A549 (cell line): ENCODE measurements around the gene DACH1. TPM values are rescaled to one million over a fixed set of nuclear protein-coding genes. Genes with fewer than 3 reads are reported as not detected.
A peak's percentile ranks its signal among the peaks of the same experiment; 100 is the strongest.

Source experiments
- ATAC-seq, 2 experiments: fragments of 200-7000 bp in 1 of 2; fragments of >200 bp in 1 of 2; cut with Nextera tagmentation in 1 of 2; cut with Tn5 transposase in 1 of 2; 3 replicates each; pipeline versions ENCODE4 v1.8.0 to v1.9.1; 2018 to 2020; ENCODE audit warnings: mild to moderate bottlenecking in 1 of 2, moderate library complexity in 1 of 2
- CTCF ChIA-PET: fragments of 300-600 bp; sonication (Branson Sonifier 250); formaldehyde crosslinking; extraction: SDS; loops from one replicate; lab custom pipeline; 2021; ENCODE audit warnings: antibody characterized with exemption, inconsistent platforms; lab: Yijun Ruan, JAX
- POLR2A ChIA-PET: fragments of 350-600 bp; formaldehyde crosslinking; extraction: SDS; loops from one replicate; lab custom pipeline; 2021; ENCODE audit warnings: antibody characterized with exemption, inconsistent platforms; lab: Yijun Ruan, JAX
- DNase-seq, 2 experiments: peaks; one replicate each; pipeline versions ENCODE4 v3.0.0 to v3.0.0-alpha.2; 2011 to 2016; ENCODE audit warnings: low read depth in 1 of 2, low spot score in 1 of 2
- FAIRE-seq: peaks from 2 replicates; lab custom pipeline; 2011; peaks lifted over from hg19 to GRCh38; lab: Jason Lieb, UNC
- H3K27ac ChIP-seq, 2 experiments: fragments of >200 bp; sonication (Bioruptor Twin); formaldehyde crosslinking; 3 replicates each; pipeline ENCODE4 v1.5.1; 2016 to 2017
- H3K4me1 ChIP-seq: fragments of >200 bp; sonication (Bioruptor Twin); formaldehyde crosslinking; 3 replicates; pipeline ENCODE4 v1.6.1; 2016
- H3K4me2 ChIP-seq: fragments of >200 bp; sonication (Bioruptor Twin); formaldehyde crosslinking; 3 replicates; pipeline ENCODE4 v1.6.1; 2016
- H3K4me3 ChIP-seq: fragments of >200 bp; sonication (Bioruptor Twin); formaldehyde crosslinking; 3 replicates; pipeline ENCODE4 v1.5.1; 2016
- H3K9me3 ChIP-seq: fragments of >200 bp; sonication (Bioruptor Twin); formaldehyde crosslinking; 3 replicates; pipeline ENCODE4 v1.6.1; 2016
- BHLHE40 ChIP-seq: IDR thresholded peaks from 2 replicates; pipeline ENCODE4 v1.6.1; 2012; ENCODE audit warnings: low read depth, low read length, inconsistent platforms
- CEBPB ChIP-seq, 2 experiments: fragments of >200 bp in 1 of 2; sonication (Bioruptor Twin) in 1 of 2; formaldehyde crosslinking in 1 of 2; IDR thresholded peaks; 2 replicates each; pipeline ENCODE4 v1.6.1; 2012 to 2016
- EP300 ChIP-seq, 2 experiments: fragments of >200 bp; sonication (Bioruptor Twin); formaldehyde crosslinking; IDR thresholded peaks; 2 replicates in 1 of 2; 3 replicates in 1 of 2; pipeline ENCODE4 v1.6.1; 2016 to 2017
- FOSB ChIP-seq: fragments of 250-450 bp; sonication (Bioruptor Pico); IDR thresholded peaks from 2 replicates; pipeline ENCODE4 v1.5.0; 2020; ENCODE audit warnings: mild to moderate bottlenecking, moderate library complexity
- GATA3 ChIP-seq: IDR thresholded peaks from 2 replicates; pipeline ENCODE4 v1.6.1; 2012; ENCODE audit warnings: borderline replicate concordance
- HES2 ChIP-seq: fragments of >200 bp; sonication (Bioruptor Twin); formaldehyde crosslinking; IDR thresholded peaks from 2 replicates; pipeline ENCODE4 v1.6.1; 2016
- HOXB5 ChIP-seq: fragments of 250-450 bp; sonication (Bioruptor Pico); IDR thresholded peaks from 2 replicates; pipeline ENCODE4 v1.5.0; 2020; ENCODE audit warnings: mild to moderate bottlenecking, moderate library complexity
- MAFK ChIP-seq: fragments of 450-650 bp; IDR thresholded peaks from 2 replicates; pipeline ENCODE4 v1.6.1; 2014; ENCODE audit not compliant: partially characterized antibody
- NFE2L2 ChIP-seq: fragments of 150-350 bp; conservative IDR thresholded peaks from 2 replicates; pipeline ENCODE4 v1.6.1; 2014; ENCODE audit warnings: low read length
- NPAS2 ChIP-seq: fragments of 250-450 bp; sonication (Bioruptor Pico); IDR thresholded peaks from 2 replicates; pipeline ENCODE4 v1.8.0; 2022; ENCODE audit warnings: mild to moderate bottlenecking, moderate library complexity, borderline replicate concordance
- RAD21 ChIP-seq, 2 experiments: fragments of >200 bp in 1 of 2; sonication (Bioruptor Twin) in 1 of 2; formaldehyde crosslinking in 1 of 2; IDR thresholded peaks in 1 of 2; conservative IDR thresholded peaks in 1 of 2; 2 replicates in 1 of 2; 3 replicates in 1 of 2; pipeline ENCODE4 v1.6.1; 2012 to 2018; ENCODE audit warnings: inconsistent platforms in 1 of 2
- RFX5 ChIP-seq: fragments of 450-650 bp; IDR thresholded peaks from 2 replicates; pipeline ENCODE4 v1.7.1; 2014; ENCODE audit warnings: antibody characterized with exemption, mild to moderate bottlenecking, moderate library complexity
- SMC3 ChIP-seq: fragments of >200 bp; sonication (Bioruptor Twin); formaldehyde crosslinking; IDR thresholded peaks from 3 replicates; pipeline ENCODE4 v1.6.1; 2018; ENCODE audit warnings: inconsistent platforms
- ZC3H11A ChIP-seq: fragments of 450-650 bp; IDR thresholded peaks from 2 replicates; pipeline ENCODE4 v1.6.1; 2014; ENCODE audit warnings: antibody characterized with exemption, mild to moderate bottlenecking
- ZSCAN20 ChIP-seq: fragments of 250-450 bp; sonication (Bioruptor Pico); IDR thresholded peaks from 2 replicates; pipeline ENCODE4 v1.8.0; 2022; ENCODE audit warnings: mild to moderate bottlenecking, moderate library complexity
- WGBS: methylation state at CpG from one replicate; pipeline ENCODE4 v1.1.6; 2017; ENCODE audit errors: missing lambda C conversion rate; 5-methylcytosine and 5-hydroxymethylcytosine counted together
- polyA plus RNA-seq, 4 experiments: library from polyadenylated mRNA; depleted of rRNA in 3 of 4; stranded (reverse); fragments of >200 nt; fragmentation: RNase III in 1 of 4; extraction: RNeasy Plus Mini Kit Qiagen cat#74134 plus additional on column Dnase treatment in 1 of 4; gene quantifications; 2 replicates in 3 of 4; 3 replicates in 1 of 4; pipeline ENCODE4 v1.2.3, GENCODE V29; 2011 to 2017
- TF ChIP-seq, protein P1 (sequence below): fragments of >200 bp; sonication (Bioruptor Twin); formaldehyde crosslinking; IDR thresholded peaks from 3 replicates; pipeline ENCODE4 v1.5.1; 2016
- TF ChIP-seq, protein P2 (sequence below): IDR thresholded peaks from 2 replicates; pipeline ENCODE4 v1.6.1; 2012

Gene DACH1
- polyA plus RNA-seq, 2 of the 4 experiments (the other 2 are of a cell fraction): not detected

GRCh38 chr13:71481046-71481445 lies 386.0 kb downstream of the DACH1 start:
- H3K9me3 ChIP-seq: no peaks in the 10 kb centered on the region
- H3K4me1 ChIP-seq: no peaks in the 10 kb centered on the region
- TF ChIP-seq, protein P1, sequence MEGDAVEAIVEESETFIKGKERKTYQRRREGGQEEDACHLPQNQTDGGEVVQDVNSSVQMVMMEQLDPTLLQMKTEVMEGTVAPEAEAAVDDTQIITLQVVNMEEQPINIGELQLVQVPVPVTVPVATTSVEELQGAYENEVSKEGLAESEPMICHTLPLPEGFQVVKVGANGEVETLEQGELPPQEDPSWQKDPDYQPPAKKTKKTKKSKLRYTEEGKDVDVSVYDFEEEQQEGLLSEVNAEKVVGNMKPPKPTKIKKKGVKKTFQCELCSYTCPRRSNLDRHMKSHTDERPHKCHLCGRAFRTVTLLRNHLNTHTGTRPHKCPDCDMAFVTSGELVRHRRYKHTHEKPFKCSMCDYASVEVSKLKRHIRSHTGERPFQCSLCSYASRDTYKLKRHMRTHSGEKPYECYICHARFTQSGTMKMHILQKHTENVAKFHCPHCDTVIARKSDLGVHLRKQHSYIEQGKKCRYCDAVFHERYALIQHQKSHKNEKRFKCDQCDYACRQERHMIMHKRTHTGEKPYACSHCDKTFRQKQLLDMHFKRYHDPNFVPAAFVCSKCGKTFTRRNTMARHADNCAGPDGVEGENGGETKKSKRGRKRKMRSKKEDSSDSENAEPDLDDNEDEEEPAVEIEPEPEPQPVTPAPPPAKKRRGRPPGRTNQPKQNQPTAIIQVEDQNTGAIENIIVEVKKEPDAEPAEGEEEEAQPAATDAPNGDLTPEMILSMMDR: no peak
- TF ChIP-seq CEBPB (IDR thresholded peaks at IDR 0.05): no peak
- TF ChIP-seq RAD21 (conservative IDR thresholded peaks at IDR 0.05 in 1 of 2, IDR thresholded peaks at IDR 0.05 in 1 of 2): no peak
- TF ChIP-seq NFE2L2: no peak
- TF ChIP-seq HES2: no peak
- TF ChIP-seq EP300 (IDR thresholded peaks at IDR 0.05): no peak
- TF ChIP-seq NPAS2 (CRISPR knock-in tag): no peak
- TF ChIP-seq, protein P2, sequence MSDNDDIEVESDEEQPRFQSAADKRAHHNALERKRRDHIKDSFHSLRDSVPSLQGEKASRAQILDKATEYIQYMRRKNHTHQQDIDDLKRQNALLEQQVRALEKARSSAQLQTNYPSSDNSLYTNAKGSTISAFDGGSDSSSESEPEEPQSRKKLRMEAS: no peak
- no peak for TF ChIP-seq GATA3
- no peak for TF ChIP-seq ZSCAN20 (CRISPR knock-in tag)
- TF ChIP-seq FOSB (CRISPR knock-in tag): no peak
- TF ChIP-seq, all 56 proteins: peak for 0
- no peak overlapping the region for H3K27ac ChIP-seq
- FAIRE-seq (no peak), DNase-seq (no peak), ATAC-seq (no peak)
- H3K4me3 ChIP-seq: no peak overlapping the region
- ChIA-PET POLR2A (no interaction called here), CTCF (no interaction called here)
- H3K4me2 ChIP-seq: no peak overlapping the region
- WGBS: 0% methylated on average over 1 of the region's 1 CpG

DNA sequence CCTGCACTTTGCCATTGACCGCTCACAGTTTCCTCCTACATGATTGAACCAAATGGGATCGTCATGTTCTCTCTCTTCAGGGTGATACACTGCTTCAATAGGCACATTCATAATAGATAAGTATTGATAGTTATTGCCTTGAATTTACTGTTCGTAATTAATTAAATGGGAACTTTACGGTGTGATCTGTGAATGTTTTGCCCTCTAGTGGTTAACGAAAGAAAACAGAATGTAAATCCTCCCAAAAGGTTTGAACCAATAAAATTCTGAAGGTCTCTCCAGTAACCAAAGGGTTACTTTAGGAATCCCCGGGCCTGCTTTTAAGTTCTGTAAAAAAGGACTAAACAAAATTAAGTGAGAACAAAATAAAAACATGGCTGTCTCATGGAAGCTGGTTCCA lies 389.3 kb downstream of the DACH1 start:
- ChIA-PET POLR2A (no interaction called here), CTCF (interaction anchor here (0.6 kb wide), 1 partner anchor 21 kb away, joined by 3 read pairs; no protein-coding TSS in a partner anchor)
- H3K27ac ChIP-seq: no peak overlapping the region
- H3K4me1 ChIP-seq: no peaks in the 10 kb centered on the region
- TF ChIP-seq EP300 (IDR thresholded peaks at IDR 0.05): no peak
- TF ChIP-seq RAD21 (conservative IDR thresholded peaks at IDR 0.05 in 1 of 2, IDR thresholded peaks at IDR 0.05 in 1 of 2): 0 out of 5 replicates have a peak, but pooled peaks of 1 of the 2 experiments have one; percentile 18
- TF ChIP-seq, protein P1: peak; percentile 45; the same call in 2 of the 3 replicates
- peak; percentile 32; the same call in 1 of the 3 replicates for TF ChIP-seq SMC3
- 23% methylated on average over 6 of the region's 6 CpGs for WGBS
- H3K9me3 ChIP-seq: no peaks in the 10 kb centered on the region
- 0 out of 3 replicates have a peak overlapping the region, but pooled peaks have one; percentile 18 for H3K4me2 ChIP-seq
- no peak overlapping the region for H3K4me3 ChIP-seq
- no peak for ATAC-seq
- DNase-seq: no peak
- FAIRE-seq: no peak

DNA sequence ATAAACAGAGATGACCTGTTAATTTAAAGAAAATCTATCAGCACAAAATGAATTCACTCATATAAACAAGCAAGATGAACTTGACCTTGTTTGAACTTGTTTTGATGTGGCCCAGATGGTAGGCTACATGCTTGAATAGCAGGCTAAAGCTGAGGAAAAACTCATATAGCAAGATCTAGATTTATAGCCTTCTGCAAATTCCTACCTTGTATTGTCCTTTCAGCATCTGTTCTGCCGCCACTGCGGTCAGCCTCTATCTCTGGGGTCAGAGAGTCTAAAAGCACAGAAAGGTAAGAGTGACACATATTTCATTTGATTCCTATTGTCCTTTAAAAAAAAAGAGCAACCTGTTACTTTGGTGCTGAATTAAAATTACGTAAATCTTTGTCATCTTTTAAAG lies 392.1 kb downstream of the DACH1 start:
- no peaks in the 10 kb centered on the region for H3K4me1 ChIP-seq
- no peak overlapping the region for H3K27ac ChIP-seq
- DNase-seq: no peak
- 65% methylated on average over 3 of the region's 3 CpGs for WGBS
- FAIRE-seq: no peak
- ATAC-seq: no peak
- ChIA-PET CTCF (no interaction called here), POLR2A (no interaction called here)
- no peak for TF ChIP-seq MAFK
- H3K9me3 ChIP-seq: no peaks in the 10 kb centered on the region
- H3K4me3 ChIP-seq: no peak overlapping the region
- H3K4me2 ChIP-seq: no peak overlapping the region

DNA sequence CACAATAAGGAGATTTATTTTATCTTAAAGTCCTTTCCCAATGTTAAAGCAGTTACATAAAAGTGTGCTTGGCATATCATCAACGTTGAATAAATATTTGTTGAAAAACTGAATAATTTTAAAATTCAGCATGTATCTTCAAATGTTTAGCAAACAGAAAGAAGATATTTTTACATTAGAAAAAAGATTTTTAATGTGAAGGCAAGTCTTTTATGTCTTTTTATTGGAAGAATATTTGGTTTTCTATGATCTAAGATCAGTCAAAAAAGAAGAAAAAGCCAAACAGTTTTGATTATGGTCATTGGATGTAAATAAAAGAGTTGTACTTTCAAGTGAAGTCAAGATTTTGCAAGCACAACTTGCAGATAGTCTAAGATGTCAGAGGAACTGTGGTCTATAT lies 397.4 kb downstream of the DACH1 start:
- no peak for FAIRE-seq

More for the DNA sequence above, 397.4 kb downstream of the DACH1 start:
- H3K27ac ChIP-seq: no peak overlapping the region
- ChIA-PET POLR2A (no interaction called here), CTCF (no interaction called here)
- no peak overlapping the region for H3K4me3 ChIP-seq
- 0% methylated on average over 1 of the region's 1 CpG for WGBS
- H3K4me2 ChIP-seq: no peak overlapping the region
- no peak for DNase-seq
- no peaks in the 10 kb centered on the region for H3K4me1 ChIP-seq
- TF ChIP-seq BHLHE40 (no peak), HOXB5 (CRISPR knock-in tag) (no peak), CEBPB (IDR thresholded peaks at IDR 0.05) (no peak), RFX5 (no peak), ZC3H11A (no peak)
- no peak for ATAC-seq
- H3K9me3 ChIP-seq: no peaks in the 10 kb centered on the region
